ENCODE data around the gene SHISAL1. TPM values are rescaled to one million over a fixed set of nuclear protein-coding genes. Genes with fewer than 3 reads are reported as not detected.
"Not testable (repeated sequence)": the region's sequence is repeated elsewhere in the genome, so short reads cannot be mapped to it uniquely, and the experiment has no call there.

Gene SHISAL1
- total RNA-seq, 2 donors from 2014 or later, result 0.42 to 0.95 TPM

GRCh38 chr22:44243761-44244160 is 69.0 kb downstream of the SHISAL1 start:
- H3K27me3 Mint-ChIP-seq (ENCODE audit: insufficient read depth), result no peaks in the 10 kb centered on the region
- TF ChIP-seq CTCF (conservative IDR thresholded peaks at IDR 0.05), result no peak
- Histone ChIP-seq H3K9ac (ENCODE audit: extremely low read depth, low read length, poor library complexity, severe bottlenecking) (no peak overlapping the region), H3K27ac (ENCODE audit: low read depth, low read length) (no peak overlapping the region), H3K36me3 (ENCODE audit: control insufficient read depth, insufficient read depth, low read length) (no peaks in the 10 kb centered on the region), H3K4me1 (ENCODE audit: control insufficient read depth, insufficient read depth, low read length) (no peaks in the 10 kb centered on the region), H3K27me3 (ENCODE audit: control insufficient read depth, insufficient read depth, low read length, poor library complexity, severe bottlenecking) (no peaks in the 10 kb centered on the region), H3K9me3 (ENCODE audit: control insufficient read depth, low read length) (no peaks in the 10 kb centered on the region), H3K4me3 (ENCODE audit: low read length) (no peak overlapping the region)
- no peaks in the 10 kb centered on the region for H3K9me3 Mint-ChIP-seq
- WGBS, 2 experiments (ENCODE audit: insufficient coverage in 1 of 2, insufficient read length in 1 of 2), result 89 to 100% methylated on average over 7 to 8 of the region's 8 CpGs
- H3K4me3 Mint-ChIP-seq, result no peak overlapping the region
- no peaks in the 10 kb centered on the region for H3K36me3 Mint-ChIP-seq (ENCODE audit: low read depth)
- DNase-seq, result no peak
- H3K4me1 Mint-ChIP-seq, result no peaks in the 10 kb centered on the region
- H3K27ac Mint-ChIP-seq, result no peak overlapping the region

- H3K27me3 ChIP-seq (ENCODE audit: control insufficient read depth, insufficient read depth, low read length, poor library complexity, severe bottlenecking), result no peaks in the 10 kb centered on the region
- H3K4me3 ChIP-seq (ENCODE audit: low read length), result no peak overlapping the region
- H3K36me3 Mint-ChIP-seq (ENCODE audit: low read depth), result no peaks in the 10 kb centered on the region
- 88 to 89% methylated on average over 11 to 17 of the region's 17 CpGs for WGBS, 2 experiments (ENCODE audit: insufficient coverage in 1 of 2, insufficient read length in 1 of 2)
- H3K36me3 ChIP-seq (ENCODE audit: control insufficient read depth, insufficient read depth, low read length), result no peaks in the 10 kb centered on the region
- no peaks in the 10 kb centered on the region for H3K4me1 Mint-ChIP-seq
- H3K9me3 ChIP-seq (ENCODE audit: control insufficient read depth, low read length), result no peaks in the 10 kb centered on the region
- DNase-seq, result peak; percentile 37
- no peak overlapping the region for H3K4me3 Mint-ChIP-seq
- H3K4me1 ChIP-seq (ENCODE audit: control insufficient read depth, insufficient read depth, low read length), result no peaks in the 10 kb centered on the region
- no peak overlapping the region for H3K9ac ChIP-seq (ENCODE audit: extremely low read depth, low read length, poor library complexity, severe bottlenecking)
- TF ChIP-seq CTCF (conservative IDR thresholded peaks at IDR 0.05), result no peak
- H3K27me3 Mint-ChIP-seq (ENCODE audit: insufficient read depth), result no peaks in the 10 kb centered on the region
- H3K9me3 Mint-ChIP-seq, result no peaks in the 10 kb centered on the region
- H3K27ac ChIP-seq (ENCODE audit: low read depth, low read length), result no peak overlapping the region
- H3K27ac Mint-ChIP-seq, result no peak overlapping the region
These were observed 69.6 kb downstream of the SHISAL1 start for GRCh38 chr22:44242946-44243724.

GRCh38 chr22:44241121-44241520 is 71.6 kb downstream of the SHISAL1 start:
- H3K27me3 ChIP-seq (ENCODE audit: control insufficient read depth, insufficient read depth, low read length, poor library complexity, severe bottlenecking); H3K9me3 Mint-ChIP-seq; H3K9me3 ChIP-seq (ENCODE audit: control insufficient read depth, low read length); H3K27ac Mint-ChIP-seq; H3K27ac ChIP-seq (ENCODE audit: low read depth, low read length); H3K4me1 Mint-ChIP-seq; H3K4me3 Mint-ChIP-seq; H3K36me3 ChIP-seq (ENCODE audit: control insufficient read depth, insufficient read depth, low read length); H3K4me1 ChIP-seq (ENCODE audit: control insufficient read depth, insufficient read depth, low read length); H3K4me3 ChIP-seq (ENCODE audit: low read length); H3K27me3 Mint-ChIP-seq (ENCODE audit: insufficient read depth); H3K36me3 Mint-ChIP-seq (ENCODE audit: low read depth); H3K9ac ChIP-seq (ENCODE audit: extremely low read depth, low read length, poor library complexity, severe bottlenecking); DNase-seq: not testable (repeated sequence)
- WGBS, 2 experiments (ENCODE audit: insufficient coverage in 1 of 2, insufficient read length in 1 of 2), result 90% methylated on average over 3 of the region's 3 CpGs; no CpG with 5 or more reads in 1 of the 2 experiments

GRCh38 chr22:44237290-44237689 is 75.5 kb downstream of the SHISAL1 start:
- Mint-ChIP-seq H3K27ac (no peak overlapping the region), H3K36me3 (ENCODE audit: low read depth) (no peaks in the 10 kb centered on the region), H3K4me1 (no peaks in the 10 kb centered on the region), H3K27me3 (ENCODE audit: insufficient read depth) (no peaks in the 10 kb centered on the region), H3K9me3 (no peaks in the 10 kb centered on the region), H3K4me3 (no peak overlapping the region)
- no peaks in the 10 kb centered on the region for H3K4me1 ChIP-seq (ENCODE audit: control insufficient read depth, insufficient read depth, low read length)
- no peak overlapping the region for H3K27ac ChIP-seq (ENCODE audit: low read depth, low read length)
- no peak for DNase-seq
- H3K27me3 ChIP-seq (ENCODE audit: control insufficient read depth, insufficient read depth, low read length, poor library complexity, severe bottlenecking), result no peaks in the 10 kb centered on the region
- H3K9ac ChIP-seq (ENCODE audit: extremely low read depth, low read length, poor library complexity, severe bottlenecking), result no peak overlapping the region
- H3K4me3 ChIP-seq (ENCODE audit: low read length), result no peak overlapping the region
- H3K9me3 ChIP-seq (ENCODE audit: control insufficient read depth, low read length), result no peaks in the 10 kb centered on the region
- no peaks in the 10 kb centered on the region for H3K36me3 ChIP-seq (ENCODE audit: control insufficient read depth, insufficient read depth, low read length)
- TF ChIP-seq CTCF (conservative IDR thresholded peaks at IDR 0.05), result no peak

GRCh38 chr22:44234372-44234771 is 78.4 kb downstream of the SHISAL1 start:
- not testable (repeated sequence) for H3K4me3 Mint-ChIP-seq; H3K4me1 Mint-ChIP-seq; DNase-seq; H3K27ac Mint-ChIP-seq; H3K27me3 Mint-ChIP-seq (ENCODE audit: insufficient read depth); H3K4me1 ChIP-seq (ENCODE audit: control insufficient read depth, insufficient read depth, low read length); H3K36me3 Mint-ChIP-seq (ENCODE audit: low read depth); H3K9ac ChIP-seq (ENCODE audit: extremely low read depth, low read length, poor library complexity, severe bottlenecking); H3K4me3 ChIP-seq (ENCODE audit: low read length); H3K27me3 ChIP-seq (ENCODE audit: control insufficient read depth, insufficient read depth, low read length, poor library complexity, severe bottlenecking); H3K36me3 ChIP-seq (ENCODE audit: control insufficient read depth, insufficient read depth, low read length); H3K27ac ChIP-seq (ENCODE audit: low read depth, low read length); H3K9me3 ChIP-seq (ENCODE audit: control insufficient read depth, low read length); H3K9me3 Mint-ChIP-seq
- WGBS, 2 experiments (ENCODE audit: insufficient coverage in 1 of 2, insufficient read length in 1 of 2), result 91 to 93% methylated on average over 5 to 12 of the region's 12 CpGs

Data from endodermal cell (in vitro differentiated cells).